ENCODE measurements around the gene PRRT3.

DNA sequence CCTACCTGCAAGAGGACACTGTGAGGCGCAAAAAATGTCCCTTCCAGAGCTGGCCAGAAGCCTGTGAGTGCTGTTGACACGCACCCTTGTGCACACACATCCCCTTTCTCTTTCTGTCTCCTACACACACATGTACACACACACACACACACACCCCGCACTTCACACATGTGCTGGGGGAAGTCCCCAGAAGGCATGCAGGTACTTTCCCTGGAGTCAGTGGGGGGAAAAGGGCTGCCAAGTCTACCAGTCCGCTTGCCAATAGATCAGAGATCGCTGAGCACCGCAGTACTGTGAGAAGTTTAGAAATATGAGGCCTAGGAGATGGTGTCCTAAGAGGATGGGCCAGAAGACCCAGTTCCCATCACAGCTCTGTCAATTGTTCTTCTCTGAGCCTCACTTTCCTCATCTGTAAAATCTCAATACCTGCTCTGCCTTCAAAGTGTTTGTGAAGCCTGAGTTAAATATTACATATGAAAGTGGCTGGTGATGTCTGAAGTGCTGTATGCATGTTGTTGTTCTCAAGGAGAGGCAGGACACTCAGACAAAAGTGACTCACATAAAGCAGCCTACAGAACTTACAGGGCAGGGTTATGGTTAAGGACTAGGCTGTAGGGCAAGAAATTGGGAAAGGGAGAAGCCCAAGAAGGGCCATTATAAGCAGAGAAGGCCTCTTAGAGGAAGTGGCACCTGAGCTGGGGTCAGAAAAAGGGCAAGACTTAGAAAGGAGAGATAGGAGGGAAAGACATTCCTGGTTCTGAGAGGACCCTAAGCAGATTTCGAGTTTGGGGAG, 42.8 kb downstream of the PRRT3 start:
- TF ChIP-seq CTCF (IDR thresholded peaks at IDR 0.05) (no peak), EP300 (IDR thresholded peaks at IDR 0.05) (no peak), POLR2A (IDR thresholded peaks at IDR 0.05) (no peak)
